HUES6 (cell line): ENCODE data around the gene BRSK2.

ENCODE experiments used
- H3K27ac ChIP-seq: 2 replicates; pipeline ENCODE4 v1.7.0; 2013; ENCODE audit warnings: low read depth, mild to moderate bottlenecking, low read length, inconsistent platforms
- H3K27me3 ChIP-seq: 2 replicates; pipeline ENCODE4 v1.6.1; 2013; ENCODE audit warnings: low read length; ENCODE audit not compliant: control insufficient read depth, insufficient read depth
- H3K36me3 ChIP-seq: 2 replicates; pipeline ENCODE4 v1.6.1; 2013; ENCODE audit warnings: low read length; ENCODE audit not compliant: control insufficient read depth, insufficient read depth
- H3K4me1 ChIP-seq: 2 replicates; pipeline ENCODE4 v1.6.1; 2013; ENCODE audit warnings: low read length; ENCODE audit not compliant: control insufficient read depth, insufficient read depth
- H3K4me3 ChIP-seq: 2 replicates; pipeline ENCODE4 v1.5.1; 2013; ENCODE audit warnings: low read depth, low read length
- H3K9ac ChIP-seq: one replicate; pipeline ENCODE4 v1.6.1; 2013; ENCODE audit warnings: mild to moderate bottlenecking, low read length
- H3K9me3 ChIP-seq: 2 replicates; pipeline ENCODE4 v1.6.1; 2013; ENCODE audit warnings: low read depth, low read length; ENCODE audit not compliant: control insufficient read depth, insufficient read depth

The BRSK2 gene

DNA sequence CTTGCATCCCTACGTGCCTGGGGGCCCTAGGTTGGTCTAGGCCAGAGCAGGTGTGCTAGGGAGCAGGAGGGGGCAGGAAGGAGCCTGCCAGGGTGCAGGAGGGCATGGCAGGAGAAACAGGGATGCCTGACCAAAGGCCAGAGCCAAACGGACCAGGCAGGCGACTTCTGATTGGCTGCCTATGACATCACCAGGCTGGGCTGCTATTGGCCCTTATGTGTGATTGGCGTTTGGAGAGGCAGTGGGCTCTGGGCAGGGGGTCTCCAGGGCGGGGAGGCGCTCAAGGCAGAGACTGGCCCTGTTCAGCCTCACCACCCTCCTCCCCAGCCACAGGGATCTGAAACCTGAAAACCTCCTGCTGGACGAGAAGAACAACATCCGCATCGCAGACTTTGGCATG lies 52.4 kb downstream of the BRSK2 start:
- peaks cover 3% of the 10 kb centered on the region; the same call in 1 of the 2 replicates for H3K36me3 ChIP-seq
- H3K4me3 ChIP-seq: no peak overlapping the region
- H3K9ac ChIP-seq: no peak overlapping the region
- H3K9me3 ChIP-seq: no peaks in the 10 kb centered on the region
- H3K27ac ChIP-seq: no peak overlapping the region
- no peaks in the 10 kb centered on the region for H3K27me3 ChIP-seq
- H3K4me1 ChIP-seq: peaks cover 3% of the 10 kb centered on the region; the same call in 1 of the 2 replicates

DNA sequence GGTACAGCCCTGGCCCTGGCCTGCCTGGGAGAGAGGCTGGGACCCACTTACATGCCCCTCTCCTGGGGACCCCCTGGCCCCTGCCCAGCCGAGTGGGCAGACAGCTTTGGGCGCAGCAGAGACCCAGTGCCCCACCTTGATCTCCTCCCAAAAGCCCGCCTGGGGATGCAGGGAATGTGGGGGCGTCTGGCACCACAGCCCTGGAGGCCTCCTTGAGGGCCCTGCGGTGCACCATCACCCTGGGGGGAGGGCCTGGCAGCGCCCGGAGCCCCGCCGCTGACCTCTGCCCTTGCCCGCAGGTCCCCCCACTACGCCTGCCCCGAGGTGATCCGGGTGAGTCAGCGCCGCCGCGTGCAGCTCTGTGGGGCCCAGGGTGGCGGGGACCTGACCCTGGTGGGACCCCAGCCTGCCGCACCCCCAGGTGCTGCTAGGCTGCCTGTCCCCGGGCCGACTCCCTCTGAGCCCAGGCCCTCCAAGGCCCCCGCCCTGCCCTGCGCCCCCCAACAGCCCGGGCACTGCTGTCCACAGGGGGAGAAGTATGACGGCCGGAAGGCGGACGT lies 53.2 kb downstream of the BRSK2 start:
- H3K27me3 ChIP-seq: no peaks in the 10 kb centered on the region
- no peak overlapping the region for H3K27ac ChIP-seq
- no peaks in the 10 kb centered on the region; the same call in 1 of the 2 replicates for H3K4me1 ChIP-seq
- no peaks in the 10 kb centered on the region for H3K9me3 ChIP-seq
- H3K4me3 ChIP-seq: no peak overlapping the region
- no peak overlapping the region for H3K9ac ChIP-seq
- peaks cover 3% of the 10 kb centered on the region; the same call in 1 of the 2 replicates for H3K36me3 ChIP-seq

DNA sequence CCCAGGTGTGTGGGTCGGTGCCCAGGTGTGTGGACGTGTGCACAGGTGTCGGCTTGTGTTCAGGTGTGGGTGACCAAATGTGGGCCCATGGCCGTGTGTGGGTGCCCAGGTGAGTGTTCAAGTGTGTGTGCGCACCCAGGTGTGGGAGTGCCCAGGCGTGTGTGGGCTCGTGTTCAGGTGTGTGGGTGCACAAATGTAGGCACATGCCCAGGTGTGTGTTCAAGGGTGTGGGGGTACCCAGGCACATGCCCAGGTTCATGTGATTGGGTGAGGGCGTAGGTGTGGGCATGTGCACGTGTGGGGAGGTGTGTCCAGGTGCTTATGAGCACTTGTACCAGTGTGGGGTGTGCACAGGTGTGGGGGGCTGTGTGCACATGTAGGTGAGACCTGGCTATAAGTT lies 54.0 kb downstream of the BRSK2 start:
- Histone ChIP-seq H3K4me1 (no peaks in the 10 kb centered on the region; the same call in 1 of the 2 replicates), H3K4me3 (no peak overlapping the region), H3K9ac (no peak overlapping the region), H3K27me3 (no peaks in the 10 kb centered on the region), H3K27ac (no peak overlapping the region), H3K9me3 (no peaks in the 10 kb centered on the region), H3K36me3 (peaks cover 3% of the 10 kb centered on the region; the same call in 1 of the 2 replicates)

DNA sequence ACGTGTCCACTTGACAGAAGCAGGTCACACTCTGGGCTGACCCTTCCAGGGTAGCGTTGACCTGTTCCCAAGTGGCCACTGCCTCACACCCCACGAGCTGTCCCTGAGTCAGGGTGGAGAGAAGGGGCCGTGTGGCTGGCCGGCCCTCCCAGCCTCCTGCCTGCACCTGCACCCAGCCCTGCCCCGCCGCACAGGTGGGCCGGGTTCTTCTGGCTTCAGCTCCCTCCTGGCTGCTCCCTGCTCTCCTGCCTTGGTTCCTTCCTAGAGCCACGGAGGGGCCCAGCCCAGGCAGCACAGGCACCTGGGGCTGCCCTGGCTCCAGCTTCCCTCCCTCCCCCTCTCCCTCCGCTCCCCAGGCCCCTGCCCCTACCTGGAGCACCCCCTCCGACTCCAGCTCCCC lies 54.6 kb downstream of the BRSK2 start:
- Histone ChIP-seq H3K27ac (no peak overlapping the region), H3K36me3 (peaks cover 3% of the 10 kb centered on the region; the same call in 1 of the 2 replicates), H3K9ac (no peak overlapping the region)

DNA sequence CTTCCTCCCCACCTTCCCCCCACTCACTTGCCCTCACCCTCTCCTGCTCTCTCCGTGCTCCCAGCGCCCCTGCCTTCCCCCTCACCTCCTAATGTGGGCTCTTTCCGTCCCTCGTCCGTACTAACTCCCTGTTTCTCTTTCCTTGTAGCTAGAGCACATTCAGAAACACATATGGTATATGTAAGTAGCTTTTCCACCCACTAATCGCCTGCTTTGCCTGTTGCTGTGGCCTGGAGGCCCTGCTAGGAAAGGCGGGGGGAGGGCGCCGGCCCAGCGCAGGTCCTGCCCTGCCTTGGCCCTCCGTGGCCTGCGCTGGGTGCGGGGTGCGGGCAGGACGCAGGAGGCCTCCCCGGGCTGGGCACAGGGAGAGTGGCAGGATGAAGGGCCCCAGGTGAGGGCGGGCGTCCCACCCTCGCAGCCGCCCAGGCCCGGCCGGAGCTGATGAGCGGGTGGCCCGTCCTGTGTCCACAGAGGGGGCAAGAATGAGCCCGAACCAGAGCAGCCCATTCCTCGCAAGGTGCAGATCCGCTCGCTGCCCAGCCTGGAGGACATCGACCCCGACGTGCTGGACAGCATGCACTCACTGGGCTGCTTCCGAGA lies 55.2 kb downstream of the BRSK2 start:
- Histone ChIP-seq H3K27me3 (no peaks in the 10 kb centered on the region), H3K9me3 (no peaks in the 10 kb centered on the region), H3K4me1 (no peaks in the 10 kb centered on the region; the same call in 1 of the 2 replicates), H3K9ac (no peak overlapping the region), H3K4me3 (no peak overlapping the region), H3K27ac (no peak overlapping the region), H3K36me3 (peaks cover 3% of the 10 kb centered on the region; the same call in 1 of the 2 replicates)

More for the DNA sequence above, 54.6 kb downstream of the BRSK2 start:
- no peaks in the 10 kb centered on the region for H3K27me3 ChIP-seq
- H3K9me3 ChIP-seq: no peaks in the 10 kb centered on the region
- no peak overlapping the region for H3K4me3 ChIP-seq
- H3K4me1 ChIP-seq: no peaks in the 10 kb centered on the region; the same call in 1 of the 2 replicates

DNA sequence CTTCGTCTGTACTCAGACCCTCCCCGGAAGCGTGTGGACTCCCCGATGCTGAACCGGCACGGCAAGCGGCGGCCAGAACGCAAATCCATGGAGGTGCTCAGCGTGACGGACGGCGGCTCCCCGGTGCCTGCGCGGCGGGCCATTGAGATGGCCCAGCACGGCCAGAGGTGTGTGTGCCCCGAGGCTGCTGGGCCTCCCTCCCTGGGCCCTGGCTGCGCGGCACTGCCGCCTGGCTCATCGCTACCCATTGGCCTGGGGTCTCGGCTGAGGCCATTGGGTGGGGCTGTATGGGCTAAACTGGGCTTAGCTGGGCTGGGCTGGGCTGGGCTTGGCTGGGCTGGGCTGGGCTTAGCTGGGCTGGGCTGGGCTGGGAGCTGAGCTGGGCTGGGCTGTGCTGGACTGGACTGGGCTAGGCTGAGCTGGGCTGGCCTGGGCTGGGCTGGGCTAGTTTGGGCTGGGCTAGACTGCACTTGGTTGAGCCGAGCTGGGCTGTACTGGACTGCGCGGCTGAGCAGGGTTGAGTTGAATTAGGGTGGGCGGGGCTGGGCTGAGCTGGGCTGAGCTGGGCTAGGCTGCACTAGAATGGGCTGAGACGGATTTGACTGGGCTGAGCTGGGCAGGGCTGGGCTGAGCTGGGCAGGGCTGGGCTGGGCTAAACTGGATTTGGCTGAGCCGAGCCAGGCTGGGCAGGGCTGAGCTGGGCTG lies 56.2 kb downstream of the BRSK2 start:
- H3K27ac ChIP-seq: no peak overlapping the region
- peaks cover 3% of the 10 kb centered on the region; the same call in 1 of the 2 replicates for H3K36me3 ChIP-seq
- no peaks in the 10 kb centered on the region for H3K9me3 ChIP-seq
- no peak overlapping the region for H3K4me3 ChIP-seq
- H3K9ac ChIP-seq: no peak overlapping the region
- no peaks in the 10 kb centered on the region; the same call in 1 of the 2 replicates for H3K4me1 ChIP-seq
- no peaks in the 10 kb centered on the region for H3K27me3 ChIP-seq

DNA sequence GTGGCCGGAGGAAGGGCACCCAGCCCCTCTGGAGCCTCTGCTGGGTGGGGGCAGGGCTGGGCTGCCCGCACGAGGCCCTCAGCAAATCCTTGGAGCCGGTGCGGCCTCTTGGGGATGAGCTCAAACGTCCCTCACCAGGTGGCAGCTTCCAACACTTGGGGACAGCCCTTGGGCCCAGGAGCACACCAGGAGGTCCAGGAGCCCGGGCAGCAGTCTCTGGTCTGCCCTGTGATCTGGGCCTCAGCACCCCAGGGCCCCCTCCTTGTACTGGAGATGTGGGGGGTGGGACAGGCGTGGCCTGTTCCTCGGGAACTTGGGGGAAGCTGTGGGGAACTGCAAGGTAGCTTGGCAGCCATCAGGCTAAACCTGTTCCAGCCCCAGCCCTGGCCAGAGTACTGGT lies 56.9 kb downstream of the BRSK2 start:
- H3K4me1 ChIP-seq: no peaks in the 10 kb centered on the region; the same call in 1 of the 2 replicates
- H3K4me3 ChIP-seq: no peak overlapping the region
- H3K9me3 ChIP-seq: no peaks in the 10 kb centered on the region
- H3K27me3 ChIP-seq: no peaks in the 10 kb centered on the region
- 0 out of 2 replicates have a peak overlapping the region, but pooled peaks have one; percentile 41 for H3K27ac ChIP-seq
- H3K9ac ChIP-seq: no peak overlapping the region
- peaks cover 3% of the 10 kb centered on the region; the same call in 1 of the 2 replicates for H3K36me3 ChIP-seq

DNA sequence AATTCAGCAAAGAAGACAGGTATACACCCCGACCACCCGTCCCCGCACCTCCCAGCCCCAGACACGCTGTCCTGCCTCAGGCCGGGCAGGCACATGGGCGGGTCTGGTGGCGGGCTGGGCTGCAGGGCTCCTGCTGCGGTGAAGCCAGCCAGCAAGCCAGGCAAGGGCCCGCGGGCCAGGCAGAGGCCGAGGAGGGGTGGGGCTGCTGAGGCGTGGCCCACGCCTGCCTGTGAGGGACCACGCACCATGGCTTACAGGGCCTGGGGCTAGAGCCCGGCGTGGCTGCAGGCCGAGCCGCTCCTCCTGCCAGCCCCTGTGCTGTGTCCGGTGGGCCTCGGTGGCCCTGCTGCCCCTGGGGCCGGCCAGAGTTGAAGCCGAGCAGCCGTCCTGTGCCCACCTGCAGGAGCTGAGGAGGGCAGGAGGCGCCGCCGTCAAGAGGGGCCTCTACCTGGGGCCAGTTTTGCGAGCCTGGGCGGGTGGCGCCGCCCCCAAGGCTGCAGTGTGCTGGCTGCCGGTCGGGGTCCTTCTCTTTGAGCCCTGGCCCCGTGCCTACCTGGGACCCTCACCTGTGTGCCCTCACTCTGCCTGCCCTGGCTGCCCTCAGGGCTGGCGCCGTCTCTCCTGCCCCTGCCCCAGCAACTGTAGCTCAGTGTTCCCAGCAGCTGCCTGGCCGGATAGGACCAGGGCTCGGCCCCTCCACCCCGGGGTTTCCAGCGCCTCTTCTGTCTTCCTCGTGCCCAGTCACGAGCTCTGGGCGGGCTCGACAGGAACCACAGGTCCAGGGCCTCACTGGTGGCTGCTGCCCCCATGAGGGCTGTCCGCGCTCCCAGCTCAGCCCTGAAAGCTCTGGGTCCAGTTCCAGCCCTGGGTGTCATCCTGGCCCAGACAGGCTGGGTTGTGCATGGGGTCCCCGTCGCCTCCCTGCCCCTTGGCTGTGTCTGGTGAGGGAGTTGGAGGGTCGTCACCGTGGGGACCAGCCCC lies 58.4 kb downstream of the BRSK2 start:
- no peaks in the 10 kb centered on the region for H3K4me1 ChIP-seq
- H3K27me3 ChIP-seq: no peaks in the 10 kb centered on the region
- H3K36me3 ChIP-seq: peaks cover 12% of the 10 kb centered on the region; the same call in 1 of the 2 replicates
- H3K4me3 ChIP-seq: no peak overlapping the region
- no peaks in the 10 kb centered on the region for H3K9me3 ChIP-seq
- no peak overlapping the region for H3K9ac ChIP-seq
- H3K27ac ChIP-seq: no peak overlapping the region

DNA sequence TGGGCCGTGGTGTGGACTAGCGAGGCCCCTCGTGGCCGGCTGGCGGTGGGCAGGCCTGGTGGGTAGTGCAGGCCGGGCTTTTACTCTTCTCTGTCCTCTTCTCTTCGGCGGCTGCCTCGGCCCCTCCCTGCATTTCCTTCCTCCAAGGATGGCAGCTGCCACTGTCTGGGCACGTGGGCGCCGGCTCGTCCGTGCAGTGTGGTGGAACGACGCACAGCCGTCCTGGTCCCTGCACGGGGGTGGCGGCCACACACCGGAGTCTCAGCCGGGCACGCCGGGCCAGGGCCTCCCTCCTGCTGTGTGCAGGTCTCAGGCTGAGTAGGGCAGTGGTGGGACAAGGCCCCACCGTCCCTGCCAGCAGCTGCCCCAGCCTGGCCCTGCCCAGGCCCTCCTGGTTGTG lies 59.1 kb downstream of the BRSK2 start:
- Histone ChIP-seq H3K36me3 (peaks cover 9% of the 10 kb centered on the region; the same call in 1 of the 2 replicates), H3K4me3 (no peak overlapping the region), H3K9ac (no peak overlapping the region), H3K27ac (no peak overlapping the region), H3K27me3 (no peaks in the 10 kb centered on the region), H3K4me1 (peaks cover 6% of the 10 kb centered on the region; the same call in 1 of the 2 replicates), H3K9me3 (no peaks in the 10 kb centered on the region)

DNA sequence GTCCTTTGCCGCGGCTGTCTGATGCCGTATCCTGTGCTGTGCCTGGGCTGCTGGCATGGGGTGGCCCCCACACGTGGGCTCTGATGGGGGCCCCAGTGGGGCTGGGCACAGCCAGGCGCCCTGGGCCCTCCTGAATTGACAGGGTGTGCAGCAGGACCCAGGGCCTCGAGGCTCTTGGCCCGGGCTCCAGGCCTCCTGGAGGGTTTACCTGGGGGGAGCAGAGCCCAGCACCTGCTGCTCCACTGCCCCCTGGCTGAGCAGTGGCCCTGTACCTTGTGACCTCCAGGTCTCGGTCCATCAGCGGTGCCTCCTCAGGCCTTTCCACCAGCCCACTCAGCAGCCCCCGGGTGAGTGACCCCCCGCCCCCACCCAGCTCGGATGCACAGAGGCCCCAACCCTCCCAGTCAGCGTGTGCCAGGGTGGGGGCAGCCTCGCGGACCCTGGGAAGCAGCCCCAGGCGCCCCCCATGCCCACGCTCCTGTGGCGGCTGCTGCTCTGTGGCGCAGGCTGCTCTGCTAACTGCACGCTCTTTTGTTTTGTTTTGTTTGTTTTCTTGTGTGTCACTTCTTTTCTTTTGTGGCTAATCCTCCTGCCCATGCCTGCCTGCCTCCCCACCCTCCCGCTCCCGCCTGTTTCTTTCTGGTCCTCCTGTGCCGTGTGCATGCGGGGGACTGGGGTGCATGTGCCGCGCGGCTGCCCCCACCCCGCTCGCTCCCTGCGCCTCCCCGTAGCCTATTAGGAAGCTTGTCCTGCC lies 59.9 kb downstream of the BRSK2 start:
- Histone ChIP-seq H3K36me3 (peaks cover 8% of the 10 kb centered on the region; the same call in 1 of the 2 replicates), H3K27me3 (no peaks in the 10 kb centered on the region), H3K27ac (no peak overlapping the region), H3K9me3 (no peaks in the 10 kb centered on the region), H3K4me3 (no peak overlapping the region), H3K9ac (no peak overlapping the region), H3K4me1 (peaks cover 6% of the 10 kb centered on the region; the same call in 1 of the 2 replicates)
